Fibroblast of lung (primary cell): ENCODE measurements around the gene ZBTB7C. TPM values are rescaled to one million over a fixed set of nuclear protein-coding genes. Genes with fewer than 3 reads are reported as not detected.

Source experiments
- DNase-seq, 2 donors: peaks; one replicate each; pipeline versions ENCODE4 v3.0.0 to v3.0.0-alpha.2; 2010; ENCODE audit warnings: low read depth in 2 of 2
- H2AFZ ChIP-seq: 2 replicates; pipeline ENCODE4 v1.5.1; 2012; ENCODE audit warnings: low read length, control low read depth, inconsistent platforms
- H3K27ac ChIP-seq: 2 replicates; pipeline ENCODE4 v1.5.1; 2011; ENCODE audit warnings: low read length, control low read depth; ENCODE audit not compliant: insufficient read depth
- H3K27me3 ChIP-seq: 2 replicates; pipeline ENCODE4 v1.5.1; 2011; ENCODE audit warnings: mild to moderate bottlenecking, low read length; ENCODE audit not compliant: control insufficient read depth, insufficient read depth
- H3K36me3 ChIP-seq: 2 replicates; pipeline ENCODE4 v1.5.1; 2011; ENCODE audit warnings: low read length; ENCODE audit not compliant: control insufficient read depth, insufficient read depth
- H3K4me1 ChIP-seq: 2 replicates; pipeline ENCODE4 v1.5.1; 2011; ENCODE audit warnings: low read length; ENCODE audit not compliant: control insufficient read depth, insufficient read depth; ENCODE audit errors: extremely low read depth
- H3K4me2 ChIP-seq: 2 replicates; pipeline ENCODE4 v1.5.1; 2011; ENCODE audit warnings: low read length, control low read depth; ENCODE audit not compliant: insufficient read depth; ENCODE audit errors: extremely low read depth
- H3K4me3 ChIP-seq, 4 experiments: fragments of 200-600 bp in 1 of 4; sonication (generic) in 1 of 4; replicated peaks in 1 of 4; 2 replicates each; pipeline ENCODE4 v1.5.1; 2011 to 2016; ENCODE audit warnings: low read length in 4 of 4, low read depth in 3 of 4, mild to moderate bottlenecking in 3 of 4, control low read depth in 2 of 4, inconsistent platforms in 1 of 4, mixed read lengths in 1 of 4; ENCODE audit not compliant: insufficient read depth in 1 of 4; ENCODE audit errors: control extremely low read depth in 1 of 4
- H3K79me2 ChIP-seq: 2 replicates; pipeline ENCODE4 v1.5.1; 2012; ENCODE audit warnings: mild to moderate bottlenecking, low read length, inconsistent platforms; ENCODE audit not compliant: control insufficient read depth, insufficient read depth
- H3K9ac ChIP-seq: 2 replicates; pipeline ENCODE4 v1.5.1; 2011; ENCODE audit warnings: mild to moderate bottlenecking, low read length, control low read depth; ENCODE audit not compliant: insufficient read depth
- H3K9me3 ChIP-seq: 2 replicates; pipeline ENCODE4 v1.5.1; 2012; ENCODE audit warnings: low read depth, low read length; ENCODE audit not compliant: control insufficient read depth, insufficient read depth
- H4K20me1 ChIP-seq: 2 replicates; pipeline ENCODE4 v1.5.1; 2011; ENCODE audit warnings: low read length; ENCODE audit not compliant: control insufficient read depth, insufficient read depth; ENCODE audit errors: extremely low read depth
- CTCF ChIP-seq, 2 donors: IDR thresholded peaks in 1 of 2; conservative IDR thresholded peaks in 1 of 2; 1 replicate in 1 of 2; 2 replicates in 1 of 2; pipeline ENCODE4 v1.5.1; 2011 to 2012; ENCODE audit warnings: low read length in 2 of 2, control low read depth in 1 of 2, inconsistent platforms in 1 of 2, low read depth in 1 of 2, mild to moderate bottlenecking in 1 of 2
- EZH2 ChIP-seq: IDR thresholded peaks from 2 replicates; pipeline ENCODE4 v1.5.1; 2012; ENCODE audit warnings: low read length, control low read depth, mild to moderate bottlenecking; ENCODE audit errors: missing control alignments
- polyA plus RNA-seq, 2 donors: library from polyadenylated mRNA; depleted of rRNA in 1 of 2; stranded (reverse) in 1 of 2; unstranded in 1 of 2; fragments of >200 nt; gene quantifications; 2 replicates each; pipeline ENCODE4 v1.2.1, GENCODE V29; 2011 to 2012; ENCODE audit warnings: missing spikeins in 1 of 2
- total RNA-seq: library from RNA; depleted of rRNA; stranded (reverse); fragments of >200 nt; gene quantifications from 2 replicates; pipeline ENCODE4 v1.2.1, GENCODE V29; 2014

The ZBTB7C gene
- total and polyA plus RNA-seq, 2 donors (not counting 1 experiment from before 2014, with no cell fraction given), result 0.19 to 0.33 TPM

DNA sequence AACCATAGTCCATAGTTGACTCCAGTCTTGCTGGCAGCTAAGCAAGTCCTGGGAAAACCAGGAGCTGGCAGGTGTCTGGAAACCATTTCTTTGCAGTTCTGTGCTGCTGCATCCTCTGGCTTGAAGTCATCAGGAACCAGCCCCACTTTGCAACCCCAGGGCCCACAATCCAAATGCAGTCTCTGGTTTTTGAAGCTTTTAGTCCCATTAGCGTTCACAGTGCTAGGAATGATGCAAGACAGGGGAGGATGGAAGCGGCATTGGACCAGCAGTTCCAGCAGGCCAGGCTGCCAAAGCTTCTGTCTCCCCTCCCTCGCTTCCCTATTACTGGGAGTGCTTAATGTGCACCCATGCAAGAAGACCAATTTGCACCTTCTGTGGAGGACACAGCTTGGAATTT is 106.4 kb downstream of the ZBTB7C start:
- Histone ChIP-seq H3K4me2 (no peak overlapping the region), H3K4me1 (no peaks in the 10 kb centered on the region), H2AFZ (no peak overlapping the region), H3K36me3 (no peaks in the 10 kb centered on the region), H3K9me3 (no peaks in the 10 kb centered on the region), H3K9ac (no peak overlapping the region), H3K27me3 (no peaks in the 10 kb centered on the region), H3K27ac (no peak overlapping the region), H3K79me2 (no peaks in the 10 kb centered on the region), H3K4me3 (no peak overlapping the region), H4K20me1 (no peaks in the 10 kb centered on the region)
- TF ChIP-seq EZH2 (no peak), CTCF (conservative IDR thresholded peaks at IDR 0.05 in 1 of 2, IDR thresholded peaks at IDR 0.05 in 1 of 2; ENCODE audit: low read depth in 1 of 2, low read length in 2 of 2) (no peak)
- no peak for DNase-seq

DNA sequence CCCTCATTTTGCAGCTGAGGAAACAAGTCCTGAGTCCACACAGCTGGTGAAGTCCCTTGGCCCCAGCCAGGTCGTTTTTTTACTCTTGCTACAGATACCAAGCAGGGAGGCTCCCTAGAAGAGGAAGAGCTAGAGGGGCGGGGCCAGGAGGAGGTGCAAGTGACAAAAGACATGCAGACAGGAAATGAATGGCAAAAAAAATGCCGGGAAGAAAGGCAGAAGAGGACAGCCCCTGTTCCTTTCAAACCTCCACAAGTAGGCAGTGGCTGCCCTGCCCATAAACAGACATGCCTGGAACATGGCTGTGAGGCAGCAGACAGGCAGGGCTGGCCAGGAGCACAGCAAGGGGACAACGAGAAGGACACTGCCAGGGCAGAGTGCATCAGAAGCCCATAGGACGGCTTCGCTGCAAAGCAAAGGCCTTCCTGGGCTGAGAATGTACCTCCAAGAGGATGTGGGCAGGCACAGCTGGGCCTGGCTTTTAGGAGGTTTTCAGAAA is 108.7 kb downstream of the ZBTB7C start:
- no peaks in the 10 kb centered on the region for H3K79me2 ChIP-seq
- H3K27ac ChIP-seq, result no peak overlapping the region
- no peak overlapping the region for H3K9ac ChIP-seq
- no peak for DNase-seq
- no peaks in the 10 kb centered on the region for H3K4me1 ChIP-seq
- H3K36me3 ChIP-seq, result no peaks in the 10 kb centered on the region
- no peak overlapping the region for H3K4me3 ChIP-seq
- TF ChIP-seq EZH2 (no peak), CTCF (conservative IDR thresholded peaks at IDR 0.05 in 1 of 2, IDR thresholded peaks at IDR 0.05 in 1 of 2; ENCODE audit: low read depth in 1 of 2, low read length in 2 of 2) (no peak)
- H3K4me2 ChIP-seq, result no peak overlapping the region
- H3K9me3 ChIP-seq, result no peaks in the 10 kb centered on the region
- no peaks in the 10 kb centered on the region for H3K27me3 ChIP-seq
- no peak overlapping the region for H2AFZ ChIP-seq
- no peaks in the 10 kb centered on the region for H4K20me1 ChIP-seq

GRCh38 chr18:48297139-48297538 is 112.0 kb downstream of the ZBTB7C start:
- Histone ChIP-seq H3K27ac (no peak overlapping the region), H3K4me1 (no peaks in the 10 kb centered on the region), H3K36me3 (no peaks in the 10 kb centered on the region), H2AFZ (no peak overlapping the region), H3K9me3 (no peaks in the 10 kb centered on the region), H4K20me1 (no peaks in the 10 kb centered on the region), H3K4me3 (no peak overlapping the region), H3K27me3 (no peaks in the 10 kb centered on the region), H3K79me2 (no peaks in the 10 kb centered on the region), H3K9ac (no peak overlapping the region), H3K4me2 (no peak overlapping the region)
- DNase-seq, result no peak
- TF ChIP-seq EZH2 (no peak), CTCF (conservative IDR thresholded peaks at IDR 0.05 in 1 of 2, IDR thresholded peaks at IDR 0.05 in 1 of 2; ENCODE audit: low read depth in 1 of 2, low read length in 2 of 2) (no peak)
